HUES6 (cell line): ENCODE measurements around the gene ZNF500.
A peak's percentile ranks its signal among the peaks of the same experiment; 100 is the strongest.

Source experiments
- H3K27ac ChIP-seq: 2 replicates; pipeline ENCODE4 v1.7.0; 2013; ENCODE audit warnings: low read depth, mild to moderate bottlenecking, low read length, inconsistent platforms
- H3K27me3 ChIP-seq: 2 replicates; pipeline ENCODE4 v1.6.1; 2013; ENCODE audit warnings: low read length; ENCODE audit not compliant: control insufficient read depth, insufficient read depth
- H3K36me3 ChIP-seq: 2 replicates; pipeline ENCODE4 v1.6.1; 2013; ENCODE audit warnings: low read length; ENCODE audit not compliant: control insufficient read depth, insufficient read depth
- H3K4me1 ChIP-seq: 2 replicates; pipeline ENCODE4 v1.6.1; 2013; ENCODE audit warnings: low read length; ENCODE audit not compliant: control insufficient read depth, insufficient read depth
- H3K4me3 ChIP-seq: 2 replicates; pipeline ENCODE4 v1.5.1; 2013; ENCODE audit warnings: low read depth, low read length
- H3K9ac ChIP-seq: one replicate; pipeline ENCODE4 v1.6.1; 2013; ENCODE audit warnings: mild to moderate bottlenecking, low read length
- H3K9me3 ChIP-seq: 2 replicates; pipeline ENCODE4 v1.6.1; 2013; ENCODE audit warnings: low read depth, low read length; ENCODE audit not compliant: control insufficient read depth, insufficient read depth

Gene ZNF500

DNA sequence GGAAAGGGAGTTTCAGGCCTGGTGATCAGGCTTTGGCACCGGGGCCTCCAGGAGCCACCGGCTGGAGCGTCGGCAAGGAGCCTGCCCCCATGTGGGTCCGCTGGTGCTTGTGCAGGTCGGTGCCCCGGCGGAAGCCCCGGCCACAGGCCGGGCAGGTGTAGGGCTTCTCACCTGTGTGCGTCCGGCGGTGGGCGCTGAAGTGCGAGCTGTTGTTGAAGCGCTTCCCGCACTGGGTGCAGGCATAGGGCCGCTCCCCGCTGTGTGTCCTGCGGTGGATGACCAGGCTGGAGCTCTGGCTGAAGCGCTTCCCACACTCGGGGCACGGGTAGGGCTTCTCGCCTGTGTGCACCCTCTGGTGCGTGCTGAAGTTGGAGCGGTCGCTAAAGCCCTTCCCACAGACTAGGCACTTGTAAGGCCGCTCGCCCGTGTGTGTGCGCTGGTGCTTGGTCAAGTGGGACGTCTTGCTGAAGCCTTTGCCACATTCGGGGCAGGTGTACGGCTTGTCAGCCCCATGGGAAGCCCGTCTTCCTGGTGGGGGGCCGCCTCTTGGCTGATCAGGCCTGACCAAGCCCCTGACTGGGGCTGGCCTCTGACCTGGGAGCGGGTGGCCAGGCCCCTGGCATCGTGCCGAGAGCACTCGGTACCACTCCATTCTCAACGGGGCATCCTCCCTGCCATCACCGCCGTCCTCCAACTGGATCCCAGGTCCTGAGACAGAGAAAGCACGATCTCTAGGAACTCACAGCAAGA lies 14.4 kb downstream of the ZNF500 start:
- Histone ChIP-seq H3K27me3 (no peaks in the 10 kb centered on the region), H3K27ac (no peak overlapping the region), H3K4me3 (no peak overlapping the region), H3K9me3 (0 out of 2 replicates have a peak, but pooled peaks cover 7% of the 10 kb centered on the region), H3K9ac (no peak overlapping the region), H3K4me1 (no peaks in the 10 kb centered on the region), H3K36me3 (peaks cover 64% of the 10 kb centered on the region)

DNA sequence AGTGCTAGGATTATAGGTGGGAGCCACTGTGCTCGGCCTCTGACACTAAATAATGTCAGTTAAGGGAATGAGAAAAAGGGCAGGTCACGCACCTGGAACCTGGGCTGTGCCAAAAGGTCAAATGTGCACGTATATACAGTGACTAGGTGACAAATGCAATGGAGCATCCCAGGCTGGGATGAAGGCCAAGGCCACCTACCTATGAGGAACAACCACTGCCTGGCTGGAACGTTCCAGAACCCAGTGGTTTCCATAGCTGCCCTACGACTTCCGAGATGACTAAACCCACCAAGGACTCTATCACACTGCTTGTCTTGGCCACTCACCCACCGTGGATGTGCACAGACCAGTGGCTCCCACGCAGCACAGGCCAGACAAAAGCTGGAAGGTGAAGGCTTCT lies 16.1 kb downstream of the ZNF500 start:
- Histone ChIP-seq H3K9ac (no peak overlapping the region), H3K36me3 (peaks cover 49% of the 10 kb centered on the region), H3K27me3 (no peaks in the 10 kb centered on the region), H3K4me1 (no peaks in the 10 kb centered on the region), H3K9me3 (0 out of 2 replicates have a peak, but pooled peaks cover 6% of the 10 kb centered on the region), H3K4me3 (no peak overlapping the region), H3K27ac (no peak overlapping the region)

DNA sequence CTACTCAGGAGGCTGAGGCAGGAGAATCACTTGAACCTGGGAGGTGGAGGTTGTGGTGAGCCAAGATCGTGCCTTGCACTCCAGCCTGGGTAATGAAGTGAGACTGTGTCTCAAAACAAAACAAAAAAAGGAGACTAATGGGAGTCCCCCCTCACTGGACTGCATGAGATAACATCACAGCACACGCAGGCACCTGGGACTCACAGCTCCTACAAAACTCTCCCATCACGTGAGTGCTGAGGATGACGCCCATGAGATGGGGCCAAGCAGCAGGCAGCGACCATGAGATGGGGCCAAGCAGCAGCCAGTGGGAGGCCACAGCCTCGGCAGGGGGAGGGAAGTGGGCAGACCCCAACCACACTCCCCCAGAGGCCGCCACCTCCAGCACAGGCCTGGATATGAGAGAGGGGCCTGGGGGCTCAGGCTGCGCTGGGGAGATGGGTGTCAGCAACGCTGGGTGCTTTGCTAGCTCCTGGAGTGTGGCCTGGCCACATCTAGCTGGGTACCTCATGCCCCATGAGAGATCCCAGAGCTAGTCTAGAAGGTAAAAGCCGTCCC lies 17.2 kb downstream of the ZNF500 start:
- no peak overlapping the region for H3K9ac ChIP-seq
- H3K27me3 ChIP-seq = no peaks in the 10 kb centered on the region
- H3K4me1 ChIP-seq = no peaks in the 10 kb centered on the region
- H3K27ac ChIP-seq = no peak overlapping the region
- H3K36me3 ChIP-seq = peaks cover 39% of the 10 kb centered on the region
- no peaks in the 10 kb centered on the region for H3K9me3 ChIP-seq
- H3K4me3 ChIP-seq = no peak overlapping the region

DNA sequence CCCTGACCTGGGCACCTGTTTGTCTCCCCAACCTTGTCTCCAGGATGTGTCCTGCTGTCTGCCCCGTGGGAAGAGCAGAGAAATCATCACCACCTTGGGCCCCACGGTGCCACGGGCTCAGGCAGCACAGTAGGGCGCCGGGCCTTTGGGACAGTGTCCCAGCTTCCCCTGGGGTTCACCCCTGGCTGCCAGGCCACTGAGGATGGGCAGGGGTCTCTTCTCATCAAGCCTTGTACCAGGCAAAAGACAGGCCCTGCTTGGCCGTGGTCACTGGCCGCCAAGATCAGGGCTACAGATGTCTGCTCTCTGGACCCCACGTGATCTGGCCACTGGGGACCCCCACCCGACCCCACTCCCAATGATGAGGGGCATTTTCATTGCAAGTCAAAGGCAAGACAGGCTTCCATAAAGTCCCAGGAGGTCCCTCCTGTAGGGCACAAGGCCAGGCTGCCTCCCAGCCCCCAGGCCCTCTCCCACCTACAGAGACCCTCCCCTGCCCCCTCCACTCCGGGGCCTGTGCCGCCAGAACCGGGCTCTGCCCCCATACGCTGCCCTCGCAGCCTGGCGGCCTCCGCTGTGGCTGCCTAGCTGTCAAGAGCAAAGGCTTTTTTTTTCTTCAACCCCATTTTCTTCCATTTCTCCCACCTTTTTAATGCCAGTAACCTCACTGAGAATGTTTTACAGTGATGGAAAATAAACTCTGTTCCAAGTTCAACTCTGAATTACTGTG lies 18.1 kb downstream of the ZNF500 start:
- Histone ChIP-seq H3K9ac (no peak overlapping the region), H3K27me3 (no peaks in the 10 kb centered on the region), H3K36me3 (peaks cover 34% of the 10 kb centered on the region), H3K4me3 (no peak overlapping the region), H3K4me1 (no peaks in the 10 kb centered on the region), H3K9me3 (no peaks in the 10 kb centered on the region), H3K27ac (no peak overlapping the region)

DNA sequence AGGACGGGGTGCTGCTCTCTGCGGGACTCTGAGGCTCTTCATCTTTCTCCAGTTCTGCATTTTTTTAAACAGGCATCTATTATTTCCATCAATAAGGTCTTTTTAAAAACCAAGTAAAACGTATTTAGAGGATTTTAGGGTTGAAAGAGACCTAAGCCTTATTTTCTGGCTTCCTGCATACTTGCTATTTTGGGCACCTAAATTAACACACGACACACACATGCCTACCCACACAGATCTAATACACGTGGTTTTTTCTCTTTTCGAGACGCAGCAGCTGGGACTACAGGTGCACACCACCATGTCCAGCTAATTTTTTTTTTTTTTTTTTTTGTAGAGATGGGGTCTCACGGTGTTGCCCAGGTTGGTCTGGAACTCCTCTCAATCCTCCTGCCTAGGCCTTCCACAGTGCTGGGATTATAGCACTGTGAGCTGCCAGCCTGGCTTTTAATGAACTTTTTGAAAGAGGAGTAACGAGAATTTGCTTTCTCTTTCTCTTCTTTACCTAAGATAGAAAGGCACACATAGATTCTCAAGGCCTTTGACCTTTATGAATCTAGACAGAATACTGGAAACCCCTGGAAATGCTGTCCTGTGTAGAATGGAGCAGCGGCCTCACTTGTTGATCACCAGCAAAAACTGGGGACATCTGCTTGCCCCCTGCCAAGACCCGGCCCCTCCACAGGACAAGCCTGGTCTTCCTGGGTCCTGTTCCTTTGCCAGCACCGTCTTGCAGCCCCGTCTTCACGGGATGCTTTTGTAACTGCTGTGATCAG lies 18.9 kb downstream of the ZNF500 start:
- Histone ChIP-seq H3K9ac (no peak overlapping the region), H3K27ac (no peak overlapping the region), H3K4me3 (no peak overlapping the region), H3K4me1 (peaks cover 4% of the 10 kb centered on the region; the same call in 1 of the 2 replicates), H3K27me3 (no peaks in the 10 kb centered on the region), H3K9me3 (no peaks in the 10 kb centered on the region), H3K36me3 (peaks cover 27% of the 10 kb centered on the region)

DNA sequence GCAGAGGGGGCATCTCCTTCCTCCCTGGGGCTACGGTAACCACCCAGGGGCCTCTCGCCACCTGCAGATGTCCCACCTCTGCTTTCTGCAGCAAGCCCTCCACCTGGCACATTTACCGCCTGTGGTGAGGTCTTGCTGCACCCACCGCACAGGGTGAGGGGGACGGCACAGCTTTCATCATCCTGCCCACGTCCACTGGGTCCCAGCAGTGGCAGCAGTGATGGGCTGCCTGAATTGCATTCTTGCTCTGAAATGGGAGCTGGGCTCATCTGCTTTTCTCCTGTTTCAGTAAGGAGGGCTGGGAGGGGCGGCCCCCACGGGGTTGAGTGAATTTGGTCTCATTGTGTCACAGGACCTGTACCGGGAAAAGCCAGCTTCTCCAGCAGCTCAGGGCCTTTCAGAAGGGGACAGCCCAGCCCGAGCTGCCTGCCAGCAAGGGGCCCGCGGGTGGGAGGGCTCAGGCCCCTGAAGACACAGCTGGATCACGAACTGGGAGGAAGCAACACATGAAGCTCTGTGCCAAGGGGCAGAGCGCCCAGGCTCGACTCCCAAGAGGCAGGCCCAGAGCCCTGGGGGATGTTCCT lies 19.9 kb downstream of the ZNF500 start:
- Histone ChIP-seq H3K4me3 (no peak overlapping the region), H3K36me3 (peaks cover 16% of the 10 kb centered on the region)

DNA sequence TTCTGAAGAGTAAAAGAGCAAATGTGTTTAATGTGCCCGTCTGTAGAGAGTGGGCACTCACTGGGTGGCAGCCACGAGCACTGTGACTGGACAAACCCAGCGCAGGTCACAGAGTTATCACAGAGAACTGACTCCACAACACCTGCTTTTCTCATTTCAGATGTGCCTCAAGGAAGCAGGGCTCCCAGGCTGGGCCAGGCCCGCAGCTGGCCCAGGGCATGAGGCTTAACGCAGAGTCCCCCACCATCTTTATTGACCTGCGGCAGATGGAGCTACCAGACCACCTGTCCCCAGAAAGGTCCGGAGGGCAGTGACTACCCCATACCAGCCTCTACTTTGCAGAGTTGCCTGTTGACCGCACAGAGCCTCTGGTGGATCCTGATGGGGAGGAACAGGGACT lies 20.7 kb downstream of the ZNF500 start:
- Histone ChIP-seq H3K9me3 (no peaks in the 10 kb centered on the region), H3K4me3 (no peak overlapping the region), H3K4me1 (peaks cover 4% of the 10 kb centered on the region; the same call in 1 of the 2 replicates), H3K27ac (no peak overlapping the region), H3K27me3 (no peaks in the 10 kb centered on the region), H3K9ac (no peak overlapping the region), H3K36me3 (peaks cover 8% of the 10 kb centered on the region)

More for the DNA sequence above, 19.9 kb downstream of the ZNF500 start:
- no peaks in the 10 kb centered on the region for H3K9me3 ChIP-seq
- H3K27ac ChIP-seq = no peak overlapping the region
- H3K9ac ChIP-seq = no peak overlapping the region
- H3K27me3 ChIP-seq = no peaks in the 10 kb centered on the region
- H3K4me1 ChIP-seq = peaks cover 4% of the 10 kb centered on the region; the same call in 1 of the 2 replicates

DNA sequence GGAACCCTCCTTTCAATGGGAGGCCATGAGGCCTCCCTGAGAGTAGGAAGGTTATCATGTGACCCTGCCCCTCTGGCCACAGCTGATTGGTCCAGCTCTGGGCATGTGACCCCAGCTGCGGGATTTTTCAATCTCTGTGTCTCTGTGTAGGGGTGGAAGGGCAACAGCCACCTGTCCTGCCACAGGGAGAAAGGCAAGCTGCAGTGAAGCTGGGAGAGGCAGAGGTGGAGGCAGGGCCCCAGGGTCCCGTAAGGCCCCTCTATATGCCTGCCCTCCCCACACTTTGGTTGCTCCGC lies 21.7 kb downstream of the ZNF500 start:
- Histone ChIP-seq H3K4me1 (peaks cover 4% of the 10 kb centered on the region; the same call in 1 of the 2 replicates), H3K4me3 (no peak overlapping the region), H3K27ac (no peak overlapping the region), H3K9me3 (no peaks in the 10 kb centered on the region), H3K9ac (no peak overlapping the region), H3K27me3 (no peaks in the 10 kb centered on the region), H3K36me3 (peaks cover 2% of the 10 kb centered on the region; the same call in 1 of the 2 replicates)

DNA sequence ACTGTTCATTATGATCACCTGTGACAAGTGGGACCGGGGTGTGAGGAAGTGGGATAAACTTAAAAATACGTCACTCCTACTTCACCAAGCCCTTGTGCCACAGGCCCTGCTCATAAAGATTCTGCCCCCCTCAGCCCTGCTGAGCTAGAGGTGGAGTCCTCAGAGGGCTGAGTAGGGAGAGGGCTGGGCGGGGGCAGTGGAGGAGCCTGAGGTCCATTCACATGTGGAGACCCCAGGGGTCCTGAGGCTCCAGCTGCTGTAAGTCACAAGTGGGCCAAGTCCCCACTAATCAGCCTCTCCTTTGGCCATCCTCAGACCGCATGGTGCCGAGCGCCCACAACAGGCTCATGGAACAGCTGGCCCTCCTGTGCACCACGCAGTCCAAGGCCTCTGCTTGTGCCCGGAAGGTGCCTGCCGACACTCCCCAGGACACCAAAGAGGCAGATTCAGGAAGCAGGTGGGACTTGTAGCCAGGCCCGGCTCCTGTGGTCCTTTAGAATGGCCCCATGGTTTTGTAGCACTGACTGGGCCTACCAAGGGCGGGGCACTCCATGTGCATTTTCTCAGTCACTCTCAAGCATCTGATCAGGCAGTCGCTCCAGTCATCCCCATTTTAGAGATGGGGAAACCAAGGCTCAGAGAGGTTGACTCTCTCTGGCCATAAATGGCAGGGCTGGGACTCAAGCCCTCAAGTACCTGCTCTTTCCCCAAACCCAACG lies 22.2 kb downstream of the ZNF500 start:
- H3K4me1 ChIP-seq = peaks cover 4% of the 10 kb centered on the region; the same call in 1 of the 2 replicates
- no peaks in the 10 kb centered on the region for H3K27me3 ChIP-seq
- H3K9me3 ChIP-seq = no peaks in the 10 kb centered on the region
- no peak overlapping the region for H3K9ac ChIP-seq
- 0 out of 2 replicates have a peak, but pooled peaks cover 2% of the 10 kb centered on the region for H3K36me3 ChIP-seq
- H3K27ac ChIP-seq = no peak overlapping the region
- H3K4me3 ChIP-seq = no peak overlapping the region

DNA sequence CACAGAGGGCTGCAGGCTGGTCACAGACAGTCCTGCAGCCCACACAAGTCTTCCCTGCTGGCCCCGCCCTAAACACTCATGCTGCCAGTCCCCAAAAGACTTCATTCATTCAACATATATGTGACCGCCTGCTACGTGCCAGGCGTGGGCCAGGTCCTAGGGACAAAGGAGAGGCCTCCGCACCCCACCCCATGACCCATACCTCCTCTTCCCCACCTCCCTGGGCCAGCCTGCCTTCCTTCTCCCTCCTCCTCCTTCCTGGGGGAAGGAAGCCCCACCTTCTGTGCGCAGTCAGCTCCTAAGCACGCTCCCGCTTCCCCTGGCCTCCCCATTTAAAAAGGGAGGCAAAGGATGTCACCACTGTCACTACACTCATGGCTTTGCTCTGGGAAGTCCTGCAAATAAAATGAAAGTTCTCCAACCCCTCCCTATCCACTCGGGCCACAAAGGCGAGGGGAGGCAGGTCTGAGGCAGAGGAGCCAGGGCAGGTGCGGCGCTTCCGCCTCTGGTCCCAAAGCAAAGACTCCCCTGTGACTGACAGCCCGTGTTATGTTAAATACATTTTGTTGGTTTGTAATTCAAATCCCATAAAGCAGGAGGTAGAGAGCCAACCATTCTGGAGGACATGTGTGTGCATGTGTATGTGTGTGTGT lies 23.6 kb downstream of the ZNF500 start:
- Histone ChIP-seq H3K36me3 (no peaks in the 10 kb centered on the region), H3K9me3 (no peaks in the 10 kb centered on the region), H3K27me3 (no peaks in the 10 kb centered on the region), H3K9ac (no peak overlapping the region), H3K4me1 (peaks cover 4% of the 10 kb centered on the region; the same call in 1 of the 2 replicates), H3K4me3 (peak overlapping the region; percentile 31), H3K27ac (no peak overlapping the region)
